DOHH2 (cell line): ENCODE measurements around the gene CAMK1G.

ENCODE experiments used
- CTCF ChIP-seq: fragments of 200-600 bp; sonication (generic); IDR thresholded peaks from one replicate; pipeline ENCODE4 v1.5.1; 2014; ENCODE audit warnings: antibody characterized with exemption, mild to moderate bottlenecking, low read depth, low read length; ENCODE audit not compliant: poor library complexity, severe bottlenecking
- EZH2phosphoT487 ChIP-seq: fragments of 200-600 bp; sonication (generic); IDR thresholded peaks from 2 replicates; pipeline ENCODE4 v1.6.1; 2017; ENCODE audit warnings: borderline replicate concordance, mild to moderate bottlenecking, antibody characterized with exemption, low read length, moderate library complexity, mixed read lengths

- TF ChIP-seq CTCF = no peak
- no peak for TF ChIP-seq EZH2phosphoT487
Measured at GRCh38 chr1:209652873-209653401, 69.4 kb downstream of the CAMK1G start.
